WTC11 (cell line): ENCODE data around the gene RPTOR. TPM values are rescaled to one million over a fixed set of nuclear protein-coding genes. Genes with fewer than 3 reads are reported as not detected.

ENCODE experiments used
- ATAC-seq: fragments of 200-7000 bp; cut with Tn5 transposase; 2 replicates; pipeline ENCODE4 v1.10.0; 2021; ENCODE audit warnings: mild to moderate bottlenecking, moderate library complexity
- CTCF ChIA-PET: fragments of 300-600 bp; sonication (Branson Sonifier 250); formaldehyde crosslinking; loops from one replicate; lab custom pipeline; 2021; ENCODE audit warnings: antibody characterized with exemption; lab: Charles Lee
- POLR2A ChIA-PET: fragments of 350-600 bp; sonication (Branson Sonifier 250); formaldehyde crosslinking; loops from one replicate; lab custom pipeline; 2021; ENCODE audit warnings: antibody characterized with exemption; lab: Charles Lee
- DNase-seq: peaks from one replicate; pipeline ENCODE4 v3.0.0; 2021; ENCODE audit warnings: low spot score
- H3K27ac Mint-ChIP-seq: 2 replicates; pipeline ENCODE4 v1.8.0; 2021; ENCODE audit warnings: mixed read lengths
- H3K27me3 Mint-ChIP-seq: 2 replicates; pipeline ENCODE4 v1.8.0; 2021; ENCODE audit warnings: low read depth, mild to moderate bottlenecking, moderate library complexity, mixed read lengths
- H3K36me3 Mint-ChIP-seq: 2 replicates; pipeline ENCODE4 v1.8.0; 2021; ENCODE audit warnings: mixed read lengths
- H3K4me1 Mint-ChIP-seq: 2 replicates; pipeline ENCODE4 v1.8.0; 2022; ENCODE audit warnings: mixed read lengths
- H3K4me3 Mint-ChIP-seq: 2 replicates; pipeline ENCODE4 v1.8.0; 2021; ENCODE audit warnings: mild to moderate bottlenecking, moderate library complexity, mixed read lengths
- H3K9me3 Mint-ChIP-seq: 2 replicates; pipeline ENCODE4 v1.8.0; 2021; ENCODE audit warnings: mixed read lengths
- ATF1 ChIP-seq: sonication (generic); formaldehyde crosslinking; IDR thresholded peaks from 2 replicates; pipeline ENCODE4 v1.8.1; 2023; ENCODE audit warnings: mild to moderate bottlenecking, moderate library complexity, missing genetic modification reagents
- ATF2 ChIP-seq: sonication (generic); formaldehyde crosslinking; IDR thresholded peaks from 2 replicates; pipeline ENCODE4 v1.8.1; 2022; ENCODE audit warnings: low read depth, missing genetic modification reagents, borderline replicate concordance
- EMX1 ChIP-seq: fragments of 250-450 bp; sonication (Bioruptor Pico); IDR thresholded peaks from 2 replicates; pipeline ENCODE4 v1.8.0; 2021; ENCODE audit warnings: mild to moderate bottlenecking
- ETV6 ChIP-seq: sonication (generic); formaldehyde crosslinking; IDR thresholded peaks from 2 replicates; pipeline ENCODE4 v1.8.1; 2022; ENCODE audit warnings: mild to moderate bottlenecking, missing genetic modification reagents
- KAT7 ChIP-seq: sonication (generic); formaldehyde crosslinking; IDR thresholded peaks from 2 replicates; pipeline ENCODE4 v1.8.1; 2023; ENCODE audit warnings: missing genetic modification reagents, mild to moderate bottlenecking, borderline replicate concordance
- MXD4 ChIP-seq: fragments of 250-450 bp; sonication (Bioruptor Pico); IDR thresholded peaks from 2 replicates; pipeline ENCODE4 v1.8.0; 2021; ENCODE audit warnings: mild to moderate bottlenecking, moderate library complexity, borderline replicate concordance
- NFYB ChIP-seq: sonication (generic); formaldehyde crosslinking; conservative IDR thresholded peaks from 2 replicates; pipeline ENCODE4 v1.8.0; 2022; ENCODE audit warnings: low read depth, missing genetic modification reagents
- OVOL2 ChIP-seq: fragments of 250-450 bp; sonication (Bioruptor Pico); IDR thresholded peaks from 2 replicates; pipeline ENCODE4 v1.9.0; 2021; ENCODE audit warnings: mild to moderate bottlenecking, borderline replicate concordance
- RELA ChIP-seq: sonication (generic); formaldehyde crosslinking; IDR thresholded peaks from 2 replicates; pipeline ENCODE4 v1.8.1; 2022; ENCODE audit warnings: missing genetic modification reagents, mild to moderate bottlenecking, borderline replicate concordance
- SMAD4 ChIP-seq: sonication (generic); formaldehyde crosslinking; IDR thresholded peaks from 2 replicates; pipeline ENCODE4 v1.8.0; 2022; ENCODE audit warnings: mild to moderate bottlenecking, missing genetic modification reagents
- TEAD1 ChIP-seq: sonication (generic); formaldehyde crosslinking; IDR thresholded peaks from 2 replicates; pipeline ENCODE4 v1.8.0; 2022; ENCODE audit warnings: mild to moderate bottlenecking, missing genetic modification reagents
- ZNF121 ChIP-seq: sonication (generic); formaldehyde crosslinking; IDR thresholded peaks from 2 replicates; pipeline ENCODE4 v1.8.0; 2023; ENCODE audit warnings: missing genetic modification reagents
- ZNF232 ChIP-seq: sonication (generic); formaldehyde crosslinking; IDR thresholded peaks from 2 replicates; pipeline ENCODE4 v1.8.0; 2022; ENCODE audit warnings: mild to moderate bottlenecking, missing genetic modification reagents
- ZNF423 ChIP-seq: fragments of 250-450 bp; sonication (Bioruptor Pico); IDR thresholded peaks from 2 replicates; pipeline ENCODE4 v2.1.2; 2022; ENCODE audit warnings: mild to moderate bottlenecking, moderate library complexity
- total RNA-seq: library from RNA; stranded (reverse); gene quantifications from 3 replicates; pipeline ENCODE4 v1.2.3, GENCODE V29; 2021
- TF ChIP-seq, protein P1 (sequence below): sonication (generic); formaldehyde crosslinking; IDR thresholded peaks from 2 replicates; pipeline ENCODE4 v1.8.1; 2023; ENCODE audit warnings: mild to moderate bottlenecking, moderate library complexity, missing genetic modification reagents
- TF ChIP-seq, protein P2 (sequence below): sonication (generic); formaldehyde crosslinking; IDR thresholded peaks from 2 replicates; pipeline ENCODE4 v1.8.0; 2022; ENCODE audit warnings: missing genetic modification reagents
- TF ChIP-seq, protein P3 (sequence below): sonication (generic); formaldehyde crosslinking; IDR thresholded peaks from 2 replicates; pipeline ENCODE4 v1.8.0; 2023; ENCODE audit warnings: missing genetic modification reagents, mild to moderate bottlenecking, borderline replicate concordance

RPTOR gene
- total RNA-seq, 1 experiment from 2014 or later = 41.0 TPM

DNA sequence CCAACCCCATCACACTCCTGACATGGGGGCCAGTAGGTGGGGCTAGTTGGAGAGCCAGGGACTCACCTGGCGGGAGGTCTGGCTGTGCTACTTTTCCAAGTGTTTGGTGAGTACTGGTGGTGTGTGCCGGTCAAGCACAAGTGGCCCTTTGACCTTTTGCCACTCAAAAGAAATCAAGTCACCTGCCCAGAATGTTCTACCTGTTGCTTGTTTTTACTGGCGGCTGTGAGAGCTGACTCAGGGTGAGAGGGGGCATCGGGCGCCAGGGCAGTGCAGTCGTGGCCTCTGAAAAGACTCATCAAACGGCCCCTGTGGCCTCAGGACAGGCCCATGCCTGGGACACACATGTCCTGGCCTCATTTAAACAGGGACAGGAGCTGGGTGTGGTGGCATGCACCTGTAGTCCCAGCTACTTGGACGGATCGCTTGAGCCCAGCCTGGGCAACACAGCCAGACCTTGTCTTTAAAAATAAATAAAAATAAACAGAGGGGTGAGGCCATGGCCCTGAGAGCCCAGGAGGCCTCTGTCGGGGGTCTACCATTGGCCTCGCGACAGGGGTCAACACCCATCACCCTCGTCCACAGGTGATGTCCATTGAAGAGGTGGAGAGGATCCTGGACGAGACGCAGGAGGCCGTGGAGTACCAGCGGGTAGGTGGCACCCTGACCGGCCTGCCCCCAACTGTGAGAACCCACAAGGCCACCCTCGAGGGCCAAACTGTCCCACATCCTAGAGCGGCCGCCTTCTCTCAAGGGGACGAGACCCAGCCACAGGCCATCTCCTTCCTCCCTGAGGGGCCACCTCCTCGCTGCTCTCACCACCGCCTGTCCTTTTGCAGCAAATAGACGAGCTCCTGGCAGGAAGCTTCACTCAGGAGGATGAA is 452.0 kb downstream of the RPTOR start:
- Mint-ChIP-seq H3K4me1 (peaks cover 7% of the 10 kb centered on the region), H3K27ac (no peak overlapping the region), H3K4me3 (no peak overlapping the region), H3K9me3 (no peaks in the 10 kb centered on the region), H3K36me3 (no peaks in the 10 kb centered on the region; the same call in 1 of the 2 replicates), H3K27me3 (peaks cover 5% of the 10 kb centered on the region)
- CTCF ChIA-PET = no interaction called here
- POLR2A ChIA-PET = no interaction called here
- ATAC-seq (no peak), DNase-seq (no peak)
- TF ChIP-seq, protein P1, sequence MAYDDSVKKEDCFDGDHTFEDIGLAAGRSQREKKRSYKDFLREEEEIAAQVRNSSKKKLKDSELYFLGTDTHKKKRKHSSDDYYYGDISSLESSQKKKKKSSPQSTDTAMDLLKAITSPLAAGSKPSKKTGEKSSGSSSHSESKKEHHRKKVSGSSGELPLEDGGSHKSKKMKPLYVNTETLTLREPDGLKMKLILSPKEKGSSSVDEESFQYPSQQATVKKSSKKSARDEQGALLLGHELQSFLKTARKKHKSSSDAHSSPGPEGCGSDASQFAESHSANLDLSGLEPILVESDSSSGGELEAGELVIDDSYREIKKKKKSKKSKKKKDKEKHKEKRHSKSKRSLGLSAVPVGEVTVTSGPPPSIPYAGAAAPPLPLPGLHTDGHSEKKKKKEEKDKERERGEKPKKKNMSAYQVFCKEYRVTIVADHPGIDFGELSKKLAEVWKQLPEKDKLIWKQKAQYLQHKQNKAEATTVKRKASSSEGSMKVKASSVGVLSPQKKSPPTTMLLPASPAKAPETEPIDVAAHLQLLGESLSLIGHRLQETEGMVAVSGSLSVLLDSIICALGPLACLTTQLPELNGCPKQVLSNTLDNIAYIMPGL (CRISPR knock-in tag) = no peak
- TF ChIP-seq EMX1 (no peak), KAT7 (no peak), ATF2 (CRISPR knock-in tag) (no peak), ZNF232 (CRISPR knock-in tag) (no peak), ZNF423 (CRISPR knock-in tag) (no peak), OVOL2 (CRISPR knock-in tag) (no peak), ATF1 (CRISPR knock-in tag) (no peak), NFYB (no peak), MXD4 (CRISPR knock-in tag) (no peak), RELA (CRISPR knock-in tag) (no peak)

- Mint-ChIP-seq H3K27ac (no peak overlapping the region), H3K36me3 (no peaks in the 10 kb centered on the region; the same call in 1 of the 2 replicates), H3K27me3 (peaks cover 10% of the 10 kb centered on the region), H3K4me3 (no peak overlapping the region), H3K4me1 (peaks cover 6% of the 10 kb centered on the region), H3K9me3 (no peaks in the 10 kb centered on the region)
- DNase-seq (no peak), ATAC-seq (no peak)
- CTCF ChIA-PET = no interaction called here
- POLR2A ChIA-PET = no interaction called here
- no peak for TF ChIP-seq SMAD4 (CRISPR knock-in tag)
- TF ChIP-seq ZNF121 (CRISPR knock-in tag) = no peak
- TF ChIP-seq ZNF423 (CRISPR knock-in tag) = no peak
- TF ChIP-seq, protein P2, sequence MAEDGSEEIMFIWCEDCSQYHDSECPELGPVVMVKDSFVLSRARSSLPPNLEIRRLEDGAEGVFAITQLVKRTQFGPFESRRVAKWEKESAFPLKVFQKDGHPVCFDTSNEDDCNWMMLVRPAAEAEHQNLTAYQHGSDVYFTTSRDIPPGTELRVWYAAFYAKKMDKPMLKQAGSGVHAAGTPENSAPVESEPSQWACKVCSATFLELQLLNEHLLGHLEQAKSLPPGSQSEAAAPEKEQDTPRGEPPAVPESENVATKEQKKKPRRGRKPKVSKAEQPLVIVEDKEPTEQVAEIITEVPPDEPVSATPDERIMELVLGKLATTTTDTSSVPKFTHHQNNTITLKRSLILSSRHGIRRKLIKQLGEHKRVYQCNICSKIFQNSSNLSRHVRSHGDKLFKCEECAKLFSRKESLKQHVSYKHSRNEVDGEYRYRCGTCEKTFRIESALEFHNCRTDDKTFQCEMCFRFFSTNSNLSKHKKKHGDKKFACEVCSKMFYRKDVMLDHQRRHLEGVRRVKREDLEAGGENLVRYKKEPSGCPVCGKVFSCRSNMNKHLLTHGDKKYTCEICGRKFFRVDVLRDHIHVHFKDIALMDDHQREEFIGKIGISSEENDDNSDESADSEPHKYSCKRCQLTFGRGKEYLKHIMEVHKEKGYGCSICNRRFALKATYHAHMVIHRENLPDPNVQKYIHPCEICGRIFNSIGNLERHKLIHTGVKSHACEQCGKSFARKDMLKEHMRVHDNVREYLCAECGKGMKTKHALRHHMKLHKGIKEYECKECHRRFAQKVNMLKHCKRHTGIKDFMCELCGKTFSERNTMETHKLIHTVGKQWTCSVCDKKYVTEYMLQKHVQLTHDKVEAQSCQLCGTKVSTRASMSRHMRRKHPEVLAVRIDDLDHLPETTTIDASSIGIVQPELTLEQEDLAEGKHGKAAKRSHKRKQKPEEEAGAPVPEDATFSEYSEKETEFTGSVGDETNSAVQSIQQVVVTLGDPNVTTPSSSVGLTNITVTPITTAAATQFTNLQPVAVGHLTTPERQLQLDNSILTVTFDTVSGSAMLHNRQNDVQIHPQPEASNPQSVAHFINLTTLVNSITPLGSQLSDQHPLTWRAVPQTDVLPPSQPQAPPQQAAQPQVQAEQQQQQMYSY (CRISPR knock-in tag) = no peak
- TF ChIP-seq, protein P3, sequence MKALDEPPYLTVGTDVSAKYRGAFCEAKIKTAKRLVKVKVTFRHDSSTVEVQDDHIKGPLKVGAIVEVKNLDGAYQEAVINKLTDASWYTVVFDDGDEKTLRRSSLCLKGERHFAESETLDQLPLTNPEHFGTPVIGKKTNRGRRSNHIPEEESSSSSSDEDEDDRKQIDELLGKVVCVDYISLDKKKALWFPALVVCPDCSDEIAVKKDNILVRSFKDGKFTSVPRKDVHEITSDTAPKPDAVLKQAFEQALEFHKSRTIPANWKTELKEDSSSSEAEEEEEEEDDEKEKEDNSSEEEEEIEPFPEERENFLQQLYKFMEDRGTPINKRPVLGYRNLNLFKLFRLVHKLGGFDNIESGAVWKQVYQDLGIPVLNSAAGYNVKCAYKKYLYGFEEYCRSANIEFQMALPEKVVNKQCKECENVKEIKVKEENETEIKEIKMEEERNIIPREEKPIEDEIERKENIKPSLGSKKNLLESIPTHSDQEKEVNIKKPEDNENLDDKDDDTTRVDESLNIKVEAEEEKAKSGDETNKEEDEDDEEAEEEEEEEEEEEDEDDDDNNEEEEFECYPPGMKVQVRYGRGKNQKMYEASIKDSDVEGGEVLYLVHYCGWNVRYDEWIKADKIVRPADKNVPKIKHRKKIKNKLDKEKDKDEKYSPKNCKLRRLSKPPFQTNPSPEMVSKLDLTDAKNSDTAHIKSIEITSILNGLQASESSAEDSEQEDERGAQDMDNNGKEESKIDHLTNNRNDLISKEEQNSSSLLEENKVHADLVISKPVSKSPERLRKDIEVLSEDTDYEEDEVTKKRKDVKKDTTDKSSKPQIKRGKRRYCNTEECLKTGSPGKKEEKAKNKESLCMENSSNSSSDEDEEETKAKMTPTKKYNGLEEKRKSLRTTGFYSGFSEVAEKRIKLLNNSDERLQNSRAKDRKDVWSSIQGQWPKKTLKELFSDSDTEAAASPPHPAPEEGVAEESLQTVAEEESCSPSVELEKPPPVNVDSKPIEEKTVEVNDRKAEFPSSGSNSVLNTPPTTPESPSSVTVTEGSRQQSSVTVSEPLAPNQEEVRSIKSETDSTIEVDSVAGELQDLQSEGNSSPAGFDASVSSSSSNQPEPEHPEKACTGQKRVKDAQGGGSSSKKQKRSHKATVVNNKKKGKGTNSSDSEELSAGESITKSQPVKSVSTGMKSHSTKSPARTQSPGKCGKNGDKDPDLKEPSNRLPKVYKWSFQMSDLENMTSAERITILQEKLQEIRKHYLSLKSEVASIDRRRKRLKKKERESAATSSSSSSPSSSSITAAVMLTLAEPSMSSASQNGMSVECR (CRISPR knock-in tag) = no peak
- TF ChIP-seq TEAD1 = no peak
- no peak for TF ChIP-seq ETV6 (CRISPR knock-in tag)
- TF ChIP-seq ATF2 (CRISPR knock-in tag) = no peak
Measured at GRCh38 chr17:80997424-80998117, 452.9 kb downstream of the RPTOR start.
